ENCODE measurements around the gene MGAT1. TPM values are rescaled to one million over a fixed set of nuclear protein-coding genes. Genes with fewer than 3 reads are reported as not detected.

MGAT1 gene
- total RNA-seq, 1 donor from 2014 or later, result 137 TPM

Other genes with a start within 250 kb of the MGAT1 start
- gene SCGB3A1, start 211.3 kb downstream of the MGAT1 start, total RNA-seq, result not detected in 2 replicates
- gene FLT4, start 153.2 kb downstream of the MGAT1 start, total RNA-seq, result 0.51 TPM in 1 of 2 replicates, not detected in the other
- not detected in 2 replicates for gene OR2Y1, start 62.7 kb downstream of the MGAT1 start, total RNA-seq
- gene ZFP62, start 58.5 kb upstream of the MGAT1 start, total RNA-seq, result 21.7 and 22.2 TPM in 2 replicates
- not detected in 2 replicates for gene BTNL8, start 96.4 kb upstream of the MGAT1 start, total RNA-seq
- gene BTNL3, start 186.0 kb upstream of the MGAT1 start, total RNA-seq, result not detected in 2 replicates
- gene BTNL9, start 237.5 kb upstream of the MGAT1 start, total RNA-seq, result not detected in 2 replicates

Measured in osteocyte (in vitro differentiated cells).